NCI-H226 (cell line): Measurements from ENCODE around the gene PCDHGA4.
A peak's percentile ranks its signal among the peaks of the same experiment; 100 is the strongest.
"Not testable (repeated sequence)": the region's sequence is repeated elsewhere in the genome, so short reads cannot be mapped to it uniquely, and the experiment has no call there.

Experiments used
- DNase-seq: peaks from one replicate; pipeline ENCODE4 v3.0.0-alpha.2; 2015

Gene PCDHGA4

DNA sequence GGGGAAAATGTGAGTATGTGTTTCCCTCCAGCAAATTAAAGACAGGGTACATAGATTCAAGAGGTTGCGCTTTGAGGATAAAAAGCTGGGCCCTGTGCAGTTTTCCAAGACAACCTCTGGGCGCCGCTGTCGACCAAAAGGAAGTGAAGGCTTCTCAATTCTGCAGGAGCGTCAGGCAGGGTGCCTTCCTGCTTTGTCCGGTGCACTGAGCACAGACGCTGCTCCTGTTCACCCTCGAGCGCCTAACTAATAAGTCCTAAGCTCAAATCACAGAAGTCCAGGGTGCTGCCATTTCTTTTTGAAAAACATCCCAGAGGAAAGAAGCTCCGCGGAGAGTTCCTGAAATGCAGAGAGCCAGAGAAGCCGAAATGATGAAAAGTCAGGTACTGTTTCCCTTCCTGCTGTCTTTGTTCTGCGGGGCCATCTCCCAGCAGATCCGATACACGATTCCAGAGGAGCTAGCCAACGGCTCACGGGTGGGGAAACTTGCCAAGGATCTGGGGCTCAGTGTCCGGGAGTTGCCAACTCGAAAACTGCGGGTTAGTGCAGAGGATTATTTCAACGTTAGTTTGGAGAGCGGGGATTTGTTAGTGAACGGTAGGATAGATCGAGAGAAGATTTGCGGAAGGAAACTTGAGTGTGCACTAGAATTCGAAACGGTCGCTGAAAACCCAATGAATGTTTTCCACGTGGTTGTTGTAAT, 4.8 kb upstream of the PCDHGA4 start, which contains the start of gene PCDHGB1:
PCDHGB1 (plus strand) TSS at position 183 of the 703 bp plus-strand sequence; CDS start at position 345, 162 bp downstream.
- peak; percentile 38 for DNase-seq

- no peak for DNase-seq
These were observed 3.2 kb upstream of the PCDHGA4 start for GRCh38 chr5:141351591-141351990.

DNA sequence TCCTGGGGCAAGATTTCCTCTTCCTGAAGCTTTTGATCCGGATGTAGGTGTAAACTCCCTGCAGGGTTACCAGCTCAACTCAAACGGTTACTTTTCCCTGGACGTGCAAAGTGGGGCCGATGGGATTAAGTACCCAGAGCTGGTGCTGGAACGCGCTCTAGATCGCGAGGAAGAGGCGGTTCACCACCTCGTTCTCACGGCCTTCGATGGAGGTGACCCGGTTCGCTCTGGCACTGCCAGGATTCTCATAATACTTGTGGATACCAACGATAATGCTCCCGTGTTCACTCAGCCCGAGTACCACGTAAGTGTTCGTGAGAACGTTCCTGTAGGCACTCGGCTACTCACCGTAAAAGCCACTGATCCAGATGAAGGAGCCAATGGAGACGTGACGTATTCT, 820 bp downstream of the PCDHGA4 start:
- no peak for DNase-seq

- DNase-seq = no peak
These were observed 1.3 kb downstream of the PCDHGA4 start for GRCh38 chr5:141356133-141356532.

DNA sequence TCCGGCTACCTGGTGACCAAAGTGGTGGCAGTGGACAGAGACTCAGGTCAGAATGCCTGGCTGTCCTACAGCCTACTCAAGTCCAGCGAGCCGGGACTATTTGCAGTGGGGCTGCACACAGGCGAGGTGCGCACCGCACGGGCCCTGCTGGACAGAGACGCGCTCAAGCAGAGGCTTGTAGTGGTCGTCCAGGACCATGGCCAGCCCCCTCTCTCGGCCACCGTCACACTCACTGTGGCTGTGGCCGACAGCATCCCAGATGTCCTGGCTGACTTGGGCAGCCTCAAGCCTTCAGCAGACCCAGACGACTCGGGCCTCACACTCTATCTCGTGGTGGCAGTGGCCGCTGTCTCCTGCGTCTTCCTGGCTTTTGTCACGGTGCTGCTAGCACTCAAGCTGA, 2.1 kb downstream of the PCDHGA4 start:
- DNase-seq = no peak

DNA sequence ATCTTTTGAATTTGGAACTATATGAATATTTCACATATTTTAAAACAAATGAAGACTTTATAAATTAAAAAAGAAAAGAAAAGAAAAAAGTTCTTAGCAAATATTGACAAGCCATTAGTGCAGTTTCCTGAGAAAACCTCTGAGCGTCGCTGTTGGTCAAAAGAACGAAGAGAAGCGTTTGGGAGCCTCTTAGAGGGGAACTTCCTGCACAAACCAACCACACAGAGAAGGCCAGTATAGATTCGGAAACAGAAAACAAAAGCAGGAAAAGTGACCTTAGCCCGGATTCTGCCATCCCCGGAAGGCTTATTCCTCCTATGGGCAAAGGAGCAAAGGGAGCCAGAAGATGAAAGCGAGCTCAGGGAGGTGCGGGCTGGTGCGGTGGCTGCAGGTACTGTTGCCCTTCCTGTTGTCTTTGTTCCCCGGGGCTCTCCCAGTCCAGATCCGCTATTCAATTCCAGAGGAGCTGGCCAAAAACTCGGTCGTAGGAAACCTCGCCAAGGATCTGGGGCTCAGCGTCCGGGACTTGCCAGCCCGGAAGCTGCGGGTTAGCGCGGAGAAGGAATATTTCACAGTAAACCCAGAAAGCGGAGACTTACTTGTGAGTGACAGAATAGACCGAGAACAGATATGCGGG, 5.1 kb downstream of the PCDHGA4 start, which contains the start of gene PCDHGB2:
PCDHGB2 (plus strand) TSS at position 205 of the 637 bp plus-strand sequence; CDS start at position 347, 142 bp downstream.
- DNase-seq = peak; percentile 14

GRCh38 chr5:141360685-141361084, 5.9 kb downstream of the PCDHGA4 start:
- DNase-seq = no peak

DNA sequence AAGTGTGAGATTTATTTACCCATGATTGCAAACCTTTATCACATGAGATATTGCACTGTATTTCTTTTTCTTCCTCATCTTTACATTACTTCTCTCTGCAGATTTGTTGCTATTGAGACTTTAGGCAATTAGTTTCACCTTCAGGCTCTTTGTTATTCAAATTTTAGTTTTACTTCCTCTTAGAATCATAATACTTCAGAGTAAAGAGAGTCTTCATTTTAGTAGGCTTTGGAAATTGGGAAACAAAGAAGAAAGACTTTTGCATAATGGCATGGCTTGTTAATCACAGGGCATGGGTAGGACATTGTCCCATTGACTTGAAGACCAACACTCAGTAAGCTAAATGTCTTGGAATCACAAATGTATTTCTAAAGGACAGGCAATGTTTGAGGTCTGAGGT, 7.9 kb downstream of the PCDHGA4 start:
- DNase-seq = no peak

- no peak for DNase-seq
These were observed 9.3 kb downstream of the PCDHGA4 start, which contains the start of gene PCDHGA5 for GRCh38 chr5:141363952-141364660. PCDHGA5 (plus strand) TSS chr5:141364162; CDS start chr5:141364331, 169 bp downstream.

- DNase-seq = no peak
These were observed 11.4 kb downstream of the PCDHGA4 start for GRCh38 chr5:141366016-141366896.

- peak; percentile 56 for DNase-seq
These were observed 15.4 kb downstream of the PCDHGA4 start, which contains the start of gene PCDHGB3 for GRCh38 chr5:141369994-141370848. PCDHGB3 (plus strand) TSS chr5:141370242; CDS start chr5:141370395, 153 bp downstream.

- no peak for DNase-seq
These were observed 17.0 kb downstream of the PCDHGA4 start for GRCh38 chr5:141371572-141372475.

DNA sequence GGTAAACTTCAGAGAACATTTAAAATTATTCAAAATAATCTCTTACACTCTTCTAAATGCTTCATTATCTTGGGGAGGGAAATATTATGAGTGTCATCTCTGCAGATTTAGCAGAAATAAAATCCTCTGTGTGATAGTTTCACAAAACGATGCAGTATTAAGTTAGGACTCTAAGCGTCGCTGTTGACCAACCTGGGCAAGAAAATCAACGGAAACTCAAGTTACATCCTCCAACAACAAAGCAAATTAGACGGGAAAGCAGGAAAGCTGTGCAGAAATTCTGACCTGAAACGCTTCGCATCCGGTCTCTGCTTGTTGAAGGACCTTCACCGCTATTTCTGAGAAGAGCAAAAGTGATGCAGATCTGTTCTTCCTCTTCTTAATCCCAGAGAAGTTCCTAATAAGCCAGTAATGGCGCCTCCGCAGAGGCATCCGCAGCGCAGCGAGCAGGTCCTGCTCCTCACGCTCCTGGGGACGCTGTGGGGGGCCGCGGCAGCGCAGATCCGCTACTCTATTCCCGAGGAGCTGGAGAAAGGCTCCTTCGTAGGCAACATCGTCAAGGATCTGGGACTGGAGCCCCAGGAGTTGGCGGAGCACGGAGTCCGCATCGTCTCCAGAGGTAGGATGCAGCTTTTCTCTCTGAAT, 19.0 kb downstream of the PCDHGA4 start, which contains the start of gene PCDHGA6:
PCDHGA6 (plus strand) TSS at position 219 of the 645 bp plus-strand sequence; CDS start at position 412, 193 bp downstream.
- no peak for DNase-seq

GRCh38 chr5:141374627-141375026, 19.8 kb downstream of the PCDHGA4 start:
- DNase-seq = no peak

DNA sequence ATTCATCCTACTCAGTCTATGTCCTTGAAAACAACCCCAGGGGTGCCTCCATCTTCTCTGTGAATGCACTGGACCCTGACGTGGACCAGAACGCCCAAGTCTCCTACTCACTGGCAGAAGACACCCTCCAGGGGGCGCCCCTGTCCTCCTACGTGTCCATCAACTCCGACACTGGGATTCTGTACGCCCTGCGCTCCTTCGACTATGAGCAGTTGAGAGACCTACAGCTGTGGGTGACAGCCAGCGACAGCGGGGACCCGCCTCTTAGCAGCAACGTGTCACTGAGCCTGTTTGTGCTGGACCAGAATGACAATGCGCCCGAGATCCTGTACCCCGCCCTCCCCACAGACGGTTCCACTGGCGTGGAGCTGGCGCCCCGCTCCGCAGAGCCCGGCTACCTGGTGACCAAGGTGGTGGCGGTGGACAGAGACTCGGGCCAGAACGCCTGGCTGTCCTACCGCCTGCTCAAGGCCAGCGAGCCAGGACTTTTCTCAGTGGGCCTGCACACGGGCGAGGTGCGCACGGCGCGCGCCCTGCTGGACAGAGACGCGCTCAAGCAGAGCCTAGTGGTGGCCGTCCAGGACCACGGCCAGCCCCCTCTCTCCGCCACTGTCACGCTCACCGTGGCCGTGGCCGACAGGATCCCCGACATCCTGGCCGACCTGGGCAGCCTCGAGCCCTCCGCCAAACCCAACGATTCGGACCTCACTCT, 20.8 kb downstream of the PCDHGA4 start:
- not testable (repeated sequence) for DNase-seq

- no peak for DNase-seq
These were observed 27.9 kb downstream of the PCDHGA4 start, which contains the start of gene PCDHGA7 for GRCh38 chr5:141382469-141383294. PCDHGA7 (plus strand) TSS chr5:141382742; CDS start chr5:141382900, 158 bp downstream.

DNA sequence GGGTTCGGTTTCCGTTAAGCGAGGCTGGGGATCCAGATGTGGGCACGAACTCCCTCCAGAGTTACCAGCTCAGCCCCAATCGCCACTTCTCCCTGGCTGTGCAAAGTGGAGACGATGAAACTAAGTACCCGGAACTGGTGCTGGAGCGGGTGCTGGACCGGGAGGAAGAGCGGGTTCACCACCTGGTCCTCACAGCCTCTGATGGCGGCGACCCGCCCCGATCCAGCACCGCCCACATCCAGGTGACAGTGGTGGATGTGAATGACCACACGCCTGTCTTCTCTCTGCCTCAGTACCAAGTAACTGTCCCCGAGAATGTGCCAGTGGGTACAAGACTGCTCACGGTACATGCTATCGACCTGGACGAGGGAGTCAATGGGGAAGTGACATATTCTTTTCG, 28.5 kb downstream of the PCDHGA4 start:
- no peak for DNase-seq
